HepG2 (cell line): Measurements from ENCODE around the gene NCLN. TPM values are rescaled to one million over a fixed set of nuclear protein-coding genes. Genes with fewer than 3 reads are reported as not detected.

Source experiments
- ARID4A ChIP-seq: sonication (generic); formaldehyde crosslinking; IDR thresholded peaks from 2 replicates; pipeline ENCODE4 v1.5.0; 2020; ENCODE audit warnings: mild to moderate bottlenecking, missing genetic modification reagents, borderline replicate concordance
- CREB1 ChIP-seq, 2 experiments: fragments of 450-650 bp in 1 of 2; IDR thresholded peaks; 2 replicates each; pipeline ENCODE4 v1.6.1; 2016 to 2017; ENCODE audit warnings: control low read depth in 1 of 2, mild to moderate bottlenecking in 1 of 2, missing compliant biosample characterization in 1 of 2, missing genetic modification characterization in 1 of 2
- CSRNP2 ChIP-seq: sonication (generic); formaldehyde crosslinking; conservative IDR thresholded peaks from 2 replicates; pipeline ENCODE4 v1.8.0; 2022; ENCODE audit warnings: low read depth, missing genetic modification reagents
- ETV5 ChIP-seq: IDR thresholded peaks from 2 replicates; pipeline ENCODE4 v1.6.1; 2018; ENCODE audit warnings: missing biosample characterization, missing genetic modification reagents, inconsistent platforms, borderline replicate concordance
- GPN1 ChIP-seq: sonication (generic); formaldehyde crosslinking; IDR thresholded peaks from 2 replicates; pipeline ENCODE4 v1.5.1; 2020; ENCODE audit warnings: missing genetic modification reagents, borderline replicate concordance
- HMGXB3 ChIP-seq: sonication (generic); formaldehyde crosslinking; IDR thresholded peaks from 2 replicates; pipeline ENCODE4 v1.4.0; 2020; ENCODE audit warnings: missing genetic modification reagents, borderline replicate concordance
- IKZF1 ChIP-seq: fragments of 450-650 bp; IDR thresholded peaks from 2 replicates; pipeline ENCODE4 v1.7.1; 2016
- NBN ChIP-seq: fragments of 450-650 bp; conservative IDR thresholded peaks from 2 replicates; pipeline ENCODE4 v1.6.1; 2017
- REXO4 ChIP-seq: sonication (generic); formaldehyde crosslinking; IDR thresholded peaks from 2 replicates; pipeline ENCODE4 v1.8.0; 2022; ENCODE audit warnings: missing genetic modification reagents, mild to moderate bottlenecking, borderline replicate concordance
- RFX1 ChIP-seq: fragments of 450-650 bp; IDR thresholded peaks from 2 replicates; pipeline ENCODE4 v1.6.1; 2017
- XBP1 ChIP-seq: sonication (generic); formaldehyde crosslinking; IDR thresholded peaks from 2 replicates; pipeline ENCODE4 v1.5.0; 2020; ENCODE audit warnings: missing genetic modification reagents
- ZBTB38 ChIP-seq: sonication (generic); formaldehyde crosslinking; IDR thresholded peaks from 2 replicates; pipeline ENCODE4 v1.5.1; 2020; ENCODE audit warnings: mild to moderate bottlenecking, missing genetic modification reagents
- ZHX1 ChIP-seq: sonication (generic); formaldehyde crosslinking; IDR thresholded peaks from 2 replicates; pipeline ENCODE4 v1.8.1; 2022; ENCODE audit warnings: low read depth, mild to moderate bottlenecking, missing genetic modification reagents
- ZNF256 ChIP-seq: sonication (generic); formaldehyde crosslinking; conservative IDR thresholded peaks from 2 replicates; pipeline ENCODE4 v1.4.0; 2020; ENCODE audit warnings: missing genetic modification reagents
- polyA plus RNA-seq, 8 experiments: library from polyadenylated mRNA; depleted of rRNA in 3 of 8; stranded (reverse) in 7 of 8; unstranded in 1 of 8; fragments of >200 nt; fragmentation: Illumina TruSeq in 4 of 8; extraction: Trizol in 4 of 8; gene quantifications; 2 replicates each; pipeline versions ENCODE4 v1.2.1 to v1.2.3, GENCODE V29; 2011 to 2016; ENCODE audit warnings: low read depth in 4 of 8, missing spikeins in 1 of 8, mixed read lengths in 1 of 8; ENCODE audit not compliant: insufficient read depth in 1 of 8
- total RNA-seq, 5 experiments: library from RNA; depleted of rRNA; stranded (reverse); fragments of >200 nt; fragmentation: Illumina TruSeq; extraction: Trizol; gene quantifications; 2 replicates each; pipeline ENCODE4 v1.2.3, GENCODE V29; 2016; ENCODE audit warnings: low read depth in 1 of 5

NCLN gene
- total and polyA plus RNA-seq, 2 of the 13 experiments (the other 11 are each of a cell fraction or from before 2014, with no cell fraction given): 42.6 to 56.0 TPM

- no peak for TF ChIP-seq REXO4
- peak; percentile 59; the same call in 1 of the 2 replicates for TF ChIP-seq ARID4A (CRISPR knock-in tag)
- no peak for TF ChIP-seq ETV5 (CRISPR knock-in tag)
- peak; percentile 28; the same call in 1 of the 2 replicates for TF ChIP-seq CREB1 (IDR thresholded peaks at IDR 0.05)
- no peak for TF ChIP-seq CREB1 (CRISPR knock-in tag; IDR thresholded peaks at IDR 0.05)
- 0 out of 2 replicates have a peak, but pooled peaks have one; percentile 56 for TF ChIP-seq HMGXB3
- TF ChIP-seq CSRNP2: no peak
- no peak for TF ChIP-seq RFX1
- TF ChIP-seq ZHX1 (CRISPR knock-in tag): no peak
- no peak; the same call in 1 of the 2 replicates for TF ChIP-seq GPN1
- TF ChIP-seq ZNF256: 0 out of 2 replicates have a peak, but pooled peaks have one; percentile 37
- TF ChIP-seq IKZF1: 0 out of 2 replicates have a peak, but pooled peaks have one; percentile 56
- TF ChIP-seq NBN: 0 out of 2 replicates have a peak, but pooled peaks have one; percentile 42
- TF ChIP-seq ZBTB38 (CRISPR knock-in tag): 0 out of 2 replicates have a peak, but pooled peaks have one; percentile 27
- no peak for TF ChIP-seq XBP1 (CRISPR knock-in tag)
Measured at GRCh38 chr19:3243819-3244700, 58.3 kb downstream of the NCLN start (continued).
